ENCODE results near the gene YY1. TPM values are rescaled to one million over a fixed set of nuclear protein-coding genes. Genes with fewer than 3 reads are reported as not detected.
A peak's percentile ranks its signal among the peaks of the same experiment; 100 is the strongest.
"Not testable (repeated sequence)": the region's sequence is repeated elsewhere in the genome, so short reads cannot be mapped to it uniquely, and the experiment has no call there.

YY1 gene
- total RNA-seq = 46.0 TPM
- long read RNA-seq, full-length matches to known transcripts = 32 of 40 reads
- long read RNA-seq, partial matches to known transcripts = 1 of 40 reads
- long read RNA-seq, other reads (novel, unspliced or antisense) = 7 of 40 reads

GRCh38 chr14:100238419-100239210 lies at the start of gene YY1:
TSS of gene YY1 (plus strand) at chr14:100239144. CDS start at chr14:100239245, 101 bp downstream.
- intact Hi-C loops (cut with DNase I) = loop anchor here (2.0 kb wide), 2 partner anchors 46 to 138 kb away; partner anchors contain the start of gene WDR25
- ATAC-seq (peak; percentile 91), DNase-seq (ENCODE audit: missing footprints) (peak; percentile 100)

DNA sequence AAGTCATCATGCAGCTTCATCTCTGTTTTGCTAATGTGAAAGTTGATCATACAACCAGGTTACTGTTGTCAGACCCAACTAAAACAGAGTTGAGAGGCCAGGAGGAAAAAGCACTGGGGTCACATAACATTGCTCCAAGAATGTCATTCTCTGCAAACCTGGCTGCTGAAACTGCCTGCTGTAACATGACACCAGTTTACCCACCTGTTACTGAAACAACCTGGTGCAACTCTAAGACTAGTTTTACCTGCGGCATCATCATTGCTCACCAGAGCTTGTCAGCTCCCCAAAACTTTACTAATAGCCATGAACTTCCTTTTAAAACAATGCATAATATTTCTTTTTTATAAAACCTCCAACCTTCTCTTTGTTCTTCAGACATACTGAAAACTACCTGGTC lies 48.8 kb upstream of the YY1 start:
- no peak for DNase-seq (ENCODE audit: missing footprints)
- intact Hi-C loops (cut with DNase I) = loop anchor here (5.0 kb wide), 2 partner anchors 133 to 187 kb away; partner anchors contain the start of gene WDR25
- ATAC-seq = no peak

GRCh38 chr14:100191584-100192249 lies 47.2 kb upstream of the YY1 start:
- intact Hi-C loops (cut with DNase I) = loop anchor here (2.0 to 5.0 kb wide), 5 partner anchors 47 to 209 kb away; partner anchors contain the start of genes WDR25 and YY1
- no peak for ATAC-seq
- DNase-seq (ENCODE audit: missing footprints) = no peak

GRCh38 chr14:100192250-100192671 lies 46.7 kb upstream of the YY1 start:
- intact Hi-C loops (cut with DNase I) = loop anchor here (2.0 to 5.0 kb wide), 5 partner anchors 47 to 209 kb away; partner anchors contain the start of genes WDR25 and YY1
- ATAC-seq = no peak
- peak; percentile 77 for DNase-seq (ENCODE audit: missing footprints)

DNA sequence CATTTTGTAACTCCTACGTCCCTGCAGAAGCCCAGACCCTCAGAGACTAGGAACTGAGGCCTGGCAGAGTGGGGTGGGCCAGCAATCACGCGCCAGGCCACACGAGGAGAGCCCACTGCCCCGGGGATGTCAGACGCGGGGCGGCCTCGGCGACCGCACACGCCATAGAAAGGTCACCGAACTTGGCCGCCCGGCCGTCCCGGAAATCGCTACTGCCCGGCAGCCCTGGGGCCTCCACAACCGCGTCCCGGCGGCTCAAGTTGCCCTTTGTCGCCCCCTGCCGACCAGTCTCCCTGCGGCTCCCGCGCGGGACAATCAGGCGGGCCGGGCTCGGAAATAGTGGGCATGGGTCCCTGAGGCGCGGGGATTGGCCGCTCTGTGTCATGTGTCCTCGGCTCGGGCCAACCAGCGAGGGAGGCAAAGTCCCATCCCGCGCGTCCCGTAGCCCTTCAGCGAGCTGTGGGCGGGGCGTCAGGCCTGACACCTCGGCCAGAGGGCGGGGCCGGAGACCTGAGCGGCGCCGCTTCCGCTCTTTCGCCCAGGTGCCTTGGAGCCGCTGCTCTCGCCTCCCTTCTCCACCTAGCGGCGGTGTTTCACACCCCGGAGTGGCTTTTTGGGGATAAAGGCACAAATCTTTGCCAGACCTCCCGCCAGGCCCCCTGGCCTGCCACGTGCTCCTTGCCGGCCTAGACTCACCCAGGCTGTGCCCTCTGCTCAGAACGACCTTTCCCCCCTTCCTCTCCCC lies 46.1 kb upstream of the YY1 start:
- intact Hi-C loops (cut with DNase I) = loop anchor here (2.0 to 5.0 kb wide), 5 partner anchors 46 to 210 kb away; partner anchors contain the start of genes WDR25 and YY1
- DNase-seq (ENCODE audit: missing footprints) = peak; percentile 100
- peak; percentile 99 for ATAC-seq

GRCh38 chr14:100193417-100194357 lies 45.3 kb upstream of the YY1 start:
- ATAC-seq = no peak
- no peak for DNase-seq (ENCODE audit: missing footprints)
- intact Hi-C loops (cut with DNase I) = loop anchor here (2.0 to 5.0 kb wide), 5 partner anchors 45 to 211 kb away; partner anchors contain the start of genes WDR25 and YY1

- DNase-seq (ENCODE audit: missing footprints) (no peak), ATAC-seq (no peak)
- intact Hi-C loops (cut with DNase I) = no loop called here
Observed at GRCh38 chr14:100199240-100199860, 39.6 kb upstream of the YY1 start.

DNA sequence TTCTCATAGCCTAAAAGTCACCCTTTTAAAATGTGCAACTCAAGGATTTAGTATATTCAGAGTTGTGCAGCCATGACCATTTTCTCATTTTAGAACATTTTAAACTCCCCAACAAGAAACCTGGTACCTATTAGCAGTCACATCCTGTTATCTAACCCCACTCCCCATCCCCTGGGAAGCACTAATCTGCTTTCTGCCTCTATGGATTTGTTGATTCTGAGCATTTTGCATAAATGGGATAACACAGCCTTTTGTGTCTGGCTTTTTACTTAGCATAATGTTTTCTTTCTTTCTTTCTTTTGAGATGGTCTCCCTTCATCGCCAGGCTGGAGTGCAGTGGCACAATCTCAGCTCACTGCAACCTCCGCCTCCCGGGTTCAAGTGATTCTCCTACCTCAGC lies 38.6 kb upstream of the YY1 start:
- no peak for DNase-seq (ENCODE audit: missing footprints)
- intact Hi-C loops (cut with DNase I) = no loop called here
- ATAC-seq = no peak

- intact Hi-C loops (cut with DNase I) = no loop called here
- DNase-seq (ENCODE audit: missing footprints) = no peak
- ATAC-seq = no peak
Observed at GRCh38 chr14:100201701-100202100, 37.2 kb upstream of the YY1 start.

DNA sequence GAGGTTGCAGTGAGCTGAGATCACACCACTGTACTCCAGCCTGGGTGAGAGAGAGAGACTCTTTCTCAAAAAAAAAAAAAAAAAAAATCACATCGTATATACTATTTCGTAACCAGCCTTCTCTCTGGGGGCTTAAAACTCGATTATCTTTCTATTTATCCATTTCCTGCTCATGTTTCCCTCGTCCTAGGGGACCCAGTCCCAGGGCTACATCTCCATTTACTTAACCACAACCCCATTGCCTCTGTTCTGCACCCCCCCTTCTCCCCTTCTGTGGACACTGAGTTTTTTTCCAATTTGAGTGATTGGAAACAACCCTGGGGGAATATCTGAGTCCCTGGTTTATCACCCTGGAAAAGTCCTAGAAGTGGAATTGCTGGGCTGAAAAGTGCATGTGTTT lies 36.2 kb upstream of the YY1 start:
- intact Hi-C loops (cut with DNase I) = no loop called here

DNA sequence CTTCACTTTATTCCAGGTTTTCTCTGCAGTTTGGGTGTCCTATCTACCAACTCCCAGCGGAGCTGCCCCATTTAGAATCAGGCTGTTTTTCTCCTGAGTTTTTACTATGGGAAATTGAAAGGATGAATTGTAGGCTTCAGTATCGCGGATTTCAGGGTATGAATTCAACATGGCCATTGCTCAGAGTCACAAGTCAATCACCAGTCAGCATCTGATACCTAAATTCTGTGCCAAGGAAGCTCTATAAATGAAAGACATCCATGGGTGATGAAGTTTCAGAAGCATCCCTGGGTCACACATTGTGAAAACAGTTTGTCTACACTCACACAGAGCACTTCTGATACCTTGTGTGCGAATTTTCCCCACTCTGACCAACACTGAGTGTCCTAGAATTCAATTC lies 35.8 kb upstream of the YY1 start:
- ATAC-seq (no peak), DNase-seq (ENCODE audit: missing footprints) (no peak)
- intact Hi-C loops (cut with DNase I) = no loop called here

More for the DNA sequence above, 36.2 kb upstream of the YY1 start:
- no peak for DNase-seq (ENCODE audit: missing footprints)
- ATAC-seq = no peak

DNA sequence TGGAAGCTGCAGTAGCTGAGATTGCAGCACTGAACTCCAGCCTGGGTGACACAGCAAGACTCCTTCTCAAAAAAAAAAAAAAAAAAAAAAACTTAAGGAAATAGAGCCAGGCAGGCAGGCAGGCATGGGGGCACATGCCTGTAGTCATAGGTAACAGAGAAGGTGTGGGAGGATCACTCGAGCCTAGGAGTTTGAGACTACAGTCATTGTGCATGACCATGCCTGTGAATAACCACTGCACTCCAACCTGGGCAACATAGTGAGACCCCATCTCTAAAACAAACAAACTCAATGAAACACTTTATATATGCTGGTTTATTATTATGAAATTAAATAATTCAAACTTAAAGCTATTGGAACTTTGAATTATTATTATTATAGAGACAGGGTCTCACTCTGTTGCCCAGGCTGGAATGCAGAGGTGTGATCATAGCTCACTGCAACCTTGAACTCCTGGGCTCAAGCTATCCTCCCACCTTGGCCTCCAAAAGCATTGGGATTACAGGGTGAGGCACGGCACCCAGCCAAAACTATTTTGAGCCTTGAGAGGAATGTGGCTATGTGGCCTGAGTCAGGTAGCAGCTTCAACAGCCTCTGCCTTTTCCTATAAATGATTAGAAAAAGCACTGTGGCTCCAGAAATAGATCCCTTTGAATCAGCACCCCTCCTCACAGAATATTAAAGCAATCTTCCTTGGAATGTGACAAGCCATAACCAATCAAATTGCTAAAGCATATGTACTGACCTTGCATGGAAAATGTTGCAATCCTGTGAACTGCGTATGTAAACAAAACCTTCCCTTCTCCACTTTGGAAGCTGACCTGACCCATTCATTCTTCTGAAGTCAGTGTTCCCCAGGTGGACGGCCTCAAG lies 34.7 kb upstream of the YY1 start:
- no peak for ATAC-seq
- intact Hi-C loops (cut with DNase I) = no loop called here
- DNase-seq (ENCODE audit: missing footprints) = no peak

GRCh38 chr14:100204835-100205167 lies 34.1 kb upstream of the YY1 start:
- DNase-seq (ENCODE audit: missing footprints); intact Hi-C loops (cut with DNase I); ATAC-seq: not testable (repeated sequence)

- ATAC-seq; DNase-seq (ENCODE audit: missing footprints); intact Hi-C loops (cut with DNase I): not testable (repeated sequence)
Observed at GRCh38 chr14:100207588-100207987, 31.4 kb upstream of the YY1 start.

- ATAC-seq; DNase-seq (ENCODE audit: missing footprints); intact Hi-C loops (cut with DNase I): not testable (repeated sequence)
Observed at GRCh38 chr14:100208136-100208535, 30.8 kb upstream of the YY1 start.

GRCh38 chr14:100211366-100211765 lies 27.6 kb upstream of the YY1 start:
- DNase-seq (ENCODE audit: missing footprints) (no peak), ATAC-seq (no peak)
- intact Hi-C loops (cut with DNase I) = no loop called here

All from Right ventricle myocardium inferior (tissue), 1 donor.